K562 (cell line): ENCODE measurements around the gene SNUPN. TPM values are rescaled to one million over a fixed set of nuclear protein-coding genes. Genes with fewer than 3 reads are reported as not detected.

Experiments
- ADNP ChIP-seq: fragments of 200-800 bp; sonication (Bioruptor generic); IDR thresholded peaks from 2 replicates; pipeline ENCODE4 v1.6.1; 2016; ENCODE audit warnings: missing genetic modification characterization, missing compliant biosample characterization
- AFF1 ChIP-seq, 2 experiments: fragments of 450-650 bp; IDR thresholded peaks; 2 replicates each; pipeline ENCODE4 v1.6.1; 2018; ENCODE audit warnings: mild to moderate bottlenecking in 2 of 2, low read depth in 1 of 2; ENCODE audit not compliant: partially characterized antibody in 2 of 2
- E2F1 ChIP-seq: sonication (generic); formaldehyde crosslinking; IDR thresholded peaks from 2 replicates; pipeline ENCODE4 v1.8.1; 2023; ENCODE audit warnings: mild to moderate bottlenecking, missing genetic modification reagents, moderate library complexity
- polyA plus RNA-seq, 8 experiments: library from polyadenylated mRNA; depleted of rRNA in 4 of 8; stranded (reverse) in 5 of 8; unstranded in 3 of 8; fragments of >200 nt; fragmentation: Nextera tagmentation in 2 of 8; fragmentation: Illumina TruSeq in 1 of 8; extraction: Ambion mirVana in 2 of 8; extraction: Trizol in 1 of 8; gene quantifications; 2 replicates each; pipeline versions ENCODE4 v1.2.1 to v1.2.3, GENCODE V29; 2011 to 2014; ENCODE audit warnings: inconsistent platforms in 1 of 8, missing spikeins in 1 of 8
- total RNA-seq, 7 experiments: library from RNA; depleted of rRNA in 6 of 7; stranded (reverse); fragments of >200 nt in 6 of 7; fragmentation: Illumina TruSeq in 2 of 7; extraction: Trizol in 2 of 7; gene quantifications; 2 replicates each; pipeline versions ENCODE4 v1.2.1 to v1.2.3, GENCODE V29; 2011 to 2021; ENCODE audit warnings: low replicate concordance in 1 of 7
- TF ChIP-seq, protein P1 (sequence below), 2 experiments: IDR thresholded peaks; 2 replicates each; pipeline ENCODE4 v1.6.1; 2011; ENCODE audit warnings: borderline replicate concordance in 1 of 2, control low read depth in 1 of 2, low read depth in 1 of 2, low read length in 1 of 2, mild to moderate bottlenecking in 1 of 2, mixed read lengths in 1 of 2, moderate library complexity in 1 of 2; ENCODE audit not compliant: insufficient read depth in 1 of 2, insufficient read length in 1 of 2, poor library complexity in 1 of 2, severe bottlenecking in 1 of 2; ENCODE audit errors: extremely low read depth in 1 of 2

Gene SNUPN
- total and polyA plus RNA-seq, 9 of the 15 experiments (the other 6 are each of a cell fraction or from before 2014, with no cell fraction given) = 32.2 to 78.3 (median 40.0) TPM

DNA sequence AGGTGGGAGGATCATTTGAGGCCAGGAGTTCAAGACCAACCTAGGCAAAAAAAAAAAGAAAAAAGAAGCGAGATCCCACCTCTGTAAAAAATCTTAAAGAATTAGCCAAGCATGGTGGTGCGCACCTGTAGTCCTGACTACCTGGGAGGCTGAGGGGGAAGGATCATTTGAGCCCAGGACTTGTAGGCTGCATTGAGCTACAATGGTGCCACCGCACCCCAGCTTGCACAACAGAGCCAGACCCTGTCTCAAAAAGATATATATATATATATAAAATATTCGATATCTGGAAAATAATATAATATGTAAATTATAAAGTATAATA lies 15.6 kb upstream of the SNUPN start (continued):
- TF ChIP-seq AFF1 (IDR thresholded peaks at IDR 0.05; ENCODE audit: low read depth in 1 of 2, partially characterized antibody in 2 of 2) = peak in 1 of 2 experiments; percentile 8
- TF ChIP-seq, protein P1, sequence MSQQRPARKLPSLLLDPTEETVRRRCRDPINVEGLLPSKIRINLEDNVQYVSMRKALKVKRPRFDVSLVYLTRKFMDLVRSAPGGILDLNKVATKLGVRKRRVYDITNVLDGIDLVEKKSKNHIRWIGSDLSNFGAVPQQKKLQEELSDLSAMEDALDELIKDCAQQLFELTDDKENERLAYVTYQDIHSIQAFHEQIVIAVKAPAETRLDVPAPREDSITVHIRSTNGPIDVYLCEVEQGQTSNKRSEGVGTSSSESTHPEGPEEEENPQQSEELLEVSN (IDR thresholded peaks at IDR 0.05; ENCODE audit: borderline replicate concordance in 1 of 2, extremely low read depth in 1 of 2, insufficient read depth in 1 of 2, insufficient read length in 1 of 2, low read depth in 1 of 2, low read length in 1 of 2, poor library complexity in 1 of 2, severe bottlenecking in 1 of 2) = peak in 1 of 2 experiments; percentile 0
- no peak for TF ChIP-seq E2F1 (CRISPR knock-in tag)
- TF ChIP-seq ADNP (tag) = no peak; the same call in 1 of the 2 replicates
- TF ChIP-seq, all 486 proteins: peak for 4
